MCF 10A (cell line): ENCODE measurements around the gene DOC2A. TPM values are rescaled to one million over a fixed set of nuclear protein-coding genes. Genes with fewer than 3 reads are reported as not detected.

Experiments used
- BruUV-seq: library from RNA; stranded (reverse); fragments of 400-500 nt; replicated peaks from 2 replicates; lab custom pipeline; 2021; lab: Mats Ljungman, UMichigan
- CTCF ChIA-PET: fragments of 300-600 bp; sonication (Branson Sonifier 250); formaldehyde crosslinking; extraction: SDS; loops from one replicate; lab custom pipeline; 2021; ENCODE audit warnings: antibody characterized with exemption, inconsistent platforms; lab: Yijun Ruan, JAX
- POLR2A ChIA-PET: fragments of 300-600, 350-650 bp; sonication (Branson Sonifier 250); formaldehyde crosslinking; extraction: SDS; loops from one replicate; lab custom pipeline; 2020; ENCODE audit warnings: antibody characterized with exemption, inconsistent platforms; lab: Yijun Ruan, JAX
- DNase-seq: peaks from one replicate; pipeline ENCODE4 v3.0.0-alpha.2; 2018; ENCODE audit not compliant: unreplicated experiment
- H3K27ac Mint-ChIP-seq: one replicate; pipeline ENCODE4 v1.8.0; 2022; ENCODE audit warnings: mild to moderate bottlenecking, low read depth, mixed read lengths; ENCODE audit not compliant: unreplicated experiment
- H3K27me3 Mint-ChIP-seq: one replicate; pipeline ENCODE4 v1.8.0; 2022; ENCODE audit warnings: mixed read lengths; ENCODE audit not compliant: insufficient read depth, unreplicated experiment
- H3K36me3 Mint-ChIP-seq: one replicate; pipeline ENCODE4 v1.8.0; 2022; ENCODE audit warnings: mild to moderate bottlenecking, moderate library complexity, mixed read lengths; ENCODE audit not compliant: insufficient read depth, unreplicated experiment
- H3K4me1 Mint-ChIP-seq: one replicate; pipeline ENCODE4 v1.8.0; 2022; ENCODE audit warnings: mixed read lengths; ENCODE audit not compliant: insufficient read depth, unreplicated experiment
- H3K4me3 Mint-ChIP-seq: one replicate; pipeline ENCODE4 v1.8.0; 2022; ENCODE audit warnings: mild to moderate bottlenecking, moderate library complexity, mixed read lengths; ENCODE audit not compliant: unreplicated experiment
- H3K9me3 Mint-ChIP-seq: one replicate; pipeline ENCODE4 v1.8.0; 2022; ENCODE audit warnings: mixed read lengths; ENCODE audit not compliant: unreplicated experiment
- intact Hi-C: fragments of 100-400 bp; cut with micrococcal nuclease; formaldehyde crosslinking; loops from 2 replicates; pipeline ENCODE4 v1.14.1; 2022
- total RNA-seq: library from RNA; stranded (reverse); gene quantifications from 2 replicates; pipeline ENCODE4 v1.2.3, GENCODE V29; 2022
- TF ChIP-seq, protein P1 (sequence below): fragments of 200-600 bp; IDR thresholded peaks from one replicate; pipeline ENCODE4 v1.8.0; 2022; ENCODE audit warnings: antibody characterized with exemption, mild to moderate bottlenecking; ENCODE audit not compliant: unreplicated experiment

Gene DOC2A
- total RNA-seq, 1 experiment from 2014 or later: 1.2 TPM

DNA sequence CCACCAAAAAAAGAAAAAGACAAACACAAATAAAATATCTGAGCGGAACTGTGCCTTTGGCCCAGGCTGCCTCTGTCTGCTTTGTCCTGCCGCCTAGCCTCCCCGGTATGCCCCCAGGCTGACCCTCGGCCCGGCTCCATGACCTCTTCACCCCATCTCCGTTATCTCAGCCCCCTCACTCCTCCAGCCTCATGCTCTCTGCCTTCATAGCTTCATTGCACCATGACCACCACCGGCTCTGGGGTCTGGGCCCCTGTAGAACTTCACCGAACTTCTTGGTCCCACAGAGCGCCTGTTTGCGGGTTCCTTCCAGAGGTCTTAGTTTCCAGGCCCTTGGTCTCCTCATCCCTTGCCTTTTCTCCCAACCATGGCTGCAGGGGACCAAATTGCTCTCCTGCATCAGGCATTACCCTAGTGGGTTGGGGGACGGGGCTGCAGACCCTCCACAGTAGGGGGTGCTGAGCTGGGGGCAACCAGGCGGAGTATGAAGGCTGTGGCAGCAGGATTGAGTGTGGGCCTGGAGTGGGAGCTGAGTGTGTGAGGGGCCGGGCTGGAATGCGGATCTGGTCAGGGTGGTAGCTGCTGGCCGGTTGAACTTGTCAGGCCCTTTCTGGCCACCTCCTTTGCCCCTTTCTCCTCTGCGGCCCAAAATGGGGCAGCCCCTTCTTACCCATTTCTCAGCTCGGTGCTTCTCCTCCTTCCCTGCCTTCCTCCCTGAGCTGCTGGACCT, 22.3 kb downstream of the DOC2A start:
- intact Hi-C loops: no loop called here
- Mint-ChIP-seq H3K36me3 (peaks cover 50% of the 10 kb centered on the region), H3K27ac (no peak overlapping the region), H3K4me1 (no peaks in the 10 kb centered on the region), H3K27me3 (no peaks in the 10 kb centered on the region), H3K9me3 (no peaks in the 10 kb centered on the region), H3K4me3 (no peak overlapping the region)
- no peak for DNase-seq
- BruUV-seq: no TSS peak
- CTCF ChIA-PET: interaction anchor here (0.6 to 1.4 kb wide), 3 partner anchors 13 to 26 kb away, joined by 3 to 4 read pairs (median 3); partner anchors contain the start of gene TMEM219
- TF ChIP-seq, protein P1, sequence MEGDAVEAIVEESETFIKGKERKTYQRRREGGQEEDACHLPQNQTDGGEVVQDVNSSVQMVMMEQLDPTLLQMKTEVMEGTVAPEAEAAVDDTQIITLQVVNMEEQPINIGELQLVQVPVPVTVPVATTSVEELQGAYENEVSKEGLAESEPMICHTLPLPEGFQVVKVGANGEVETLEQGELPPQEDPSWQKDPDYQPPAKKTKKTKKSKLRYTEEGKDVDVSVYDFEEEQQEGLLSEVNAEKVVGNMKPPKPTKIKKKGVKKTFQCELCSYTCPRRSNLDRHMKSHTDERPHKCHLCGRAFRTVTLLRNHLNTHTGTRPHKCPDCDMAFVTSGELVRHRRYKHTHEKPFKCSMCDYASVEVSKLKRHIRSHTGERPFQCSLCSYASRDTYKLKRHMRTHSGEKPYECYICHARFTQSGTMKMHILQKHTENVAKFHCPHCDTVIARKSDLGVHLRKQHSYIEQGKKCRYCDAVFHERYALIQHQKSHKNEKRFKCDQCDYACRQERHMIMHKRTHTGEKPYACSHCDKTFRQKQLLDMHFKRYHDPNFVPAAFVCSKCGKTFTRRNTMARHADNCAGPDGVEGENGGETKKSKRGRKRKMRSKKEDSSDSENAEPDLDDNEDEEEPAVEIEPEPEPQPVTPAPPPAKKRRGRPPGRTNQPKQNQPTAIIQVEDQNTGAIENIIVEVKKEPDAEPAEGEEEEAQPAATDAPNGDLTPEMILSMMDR: no peak
- POLR2A ChIA-PET: interaction anchor here (0.7 to 1.1 kb wide), 2 partner anchors 14 to 168 kb away, joined by 3 read pairs; no protein-coding TSS in a partner anchor

DNA sequence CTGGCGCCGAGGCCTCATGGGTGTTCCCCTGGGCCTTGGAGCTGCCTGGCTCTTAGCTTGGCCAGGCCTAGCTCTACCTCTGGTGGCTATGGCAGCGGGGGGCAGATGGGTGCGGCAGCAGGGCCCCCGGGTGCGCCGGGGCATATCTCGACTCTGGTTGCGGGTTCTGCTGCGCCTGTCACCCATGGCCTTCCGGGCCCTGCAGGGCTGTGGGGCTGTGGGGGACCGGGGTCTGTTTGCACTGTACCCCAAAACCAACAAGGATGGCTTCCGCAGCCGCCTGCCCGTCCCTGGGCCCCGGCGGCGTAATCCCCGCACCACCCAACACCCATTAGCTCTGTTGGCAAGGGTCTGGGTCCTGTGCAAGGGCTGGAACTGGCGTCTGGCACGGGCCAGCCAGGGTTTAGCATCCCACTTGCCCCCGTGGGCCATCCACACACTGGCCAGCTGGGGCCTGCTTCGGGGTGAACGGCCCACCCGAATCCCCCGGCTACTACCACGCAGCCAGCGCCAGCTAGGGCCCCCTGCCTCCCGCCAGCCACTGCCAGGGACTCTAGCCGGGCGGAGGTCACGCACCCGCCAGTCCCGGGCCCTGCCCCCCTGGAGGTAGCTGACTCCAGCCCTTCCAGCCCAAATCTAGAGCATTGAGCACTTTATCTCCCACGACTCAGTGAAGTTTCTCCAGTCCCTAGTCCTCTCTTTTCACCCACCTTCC, 23.3 kb downstream of the DOC2A start:
- Mint-ChIP-seq H3K4me3 (no peak overlapping the region), H3K27ac (no peak overlapping the region), H3K27me3 (no peaks in the 10 kb centered on the region), H3K4me1 (no peaks in the 10 kb centered on the region), H3K9me3 (no peaks in the 10 kb centered on the region), H3K36me3 (peaks cover 56% of the 10 kb centered on the region)
- ChIA-PET CTCF (interaction anchor here (1.0 to 1.4 kb wide), 2 partner anchors 12 to 25 kb away, joined by 3 to 4 read pairs; partner anchors contain the start of gene TMEM219), POLR2A (interaction anchor here (0.7 kb wide), 1 partner anchor 167 kb away, joined by 3 read pairs; no protein-coding TSS in a partner anchor)
- no TSS peak for BruUV-seq
- TF ChIP-seq, protein P1: no peak
- DNase-seq: no peak
- intact Hi-C loops: no loop called here

DNA sequence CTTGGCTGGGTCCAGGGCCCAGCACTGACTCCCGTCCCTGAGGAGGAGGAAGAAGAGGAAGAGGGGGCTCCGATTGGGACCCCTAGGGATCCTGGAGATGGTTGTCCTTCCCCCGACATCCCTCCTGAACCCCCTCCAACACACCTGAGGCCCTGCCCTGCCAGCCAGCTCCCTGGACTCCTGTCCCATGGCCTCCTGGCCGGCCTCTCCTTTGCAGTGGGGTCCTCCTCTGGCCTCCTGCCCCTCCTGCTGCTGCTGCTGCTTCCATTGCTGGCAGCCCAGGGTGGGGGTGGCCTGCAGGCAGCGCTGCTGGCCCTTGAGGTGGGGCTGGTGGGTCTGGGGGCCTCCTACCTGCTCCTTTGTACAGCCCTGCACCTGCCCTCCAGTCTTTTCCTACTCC, 23.9 kb downstream of the DOC2A start:
- ChIA-PET CTCF (no interaction called here), POLR2A (no interaction called here)
- no peak for DNase-seq
- Mint-ChIP-seq H3K4me3 (no peak overlapping the region), H3K27me3 (no peaks in the 10 kb centered on the region), H3K4me1 (no peaks in the 10 kb centered on the region), H3K36me3 (peaks cover 60% of the 10 kb centered on the region), H3K9me3 (no peaks in the 10 kb centered on the region), H3K27ac (no peak overlapping the region)
- no TSS peak for BruUV-seq
- intact Hi-C loops: no loop called here
- TF ChIP-seq, protein P1: no peak

DNA sequence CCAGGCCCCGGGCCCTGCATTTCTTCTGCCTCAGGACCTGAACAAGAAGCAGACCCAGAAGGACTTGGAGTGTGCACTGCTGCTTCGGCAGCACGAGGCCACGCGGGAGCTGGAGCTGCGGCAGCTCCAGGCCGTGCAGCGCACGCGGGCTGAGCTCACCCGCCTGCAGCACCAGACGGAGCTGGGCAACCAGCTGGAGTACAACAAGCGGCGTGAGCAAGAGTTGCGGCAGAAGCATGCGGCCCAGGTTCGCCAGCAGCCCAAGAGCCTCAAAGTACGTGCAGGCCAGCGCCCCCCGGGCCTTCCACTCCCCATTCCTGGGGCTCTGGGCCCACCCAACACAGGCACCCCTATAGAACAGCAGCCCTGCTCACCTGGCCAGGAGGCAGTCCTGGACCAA, 24.6 kb downstream of the DOC2A start:
- BruUV-seq: no TSS peak
- DNase-seq: no peak
- TF ChIP-seq, protein P1: no peak
- H3K36me3 Mint-ChIP-seq: peaks cover 67% of the 10 kb centered on the region
- ChIA-PET POLR2A (interaction anchor here (1.2 to 3.3 kb wide), 2 partner anchors 8 to 11 kb away, joined by 9 to 20 read pairs; partner anchors contain the start of genes HIRIP3 and TAOK2), CTCF (no interaction called here)
- H3K4me1 Mint-ChIP-seq: no peaks in the 10 kb centered on the region
- no peaks in the 10 kb centered on the region for H3K9me3 Mint-ChIP-seq
- H3K27ac Mint-ChIP-seq: no peak overlapping the region
- no peak overlapping the region for H3K4me3 Mint-ChIP-seq
- intact Hi-C loops: no loop called here
- no peaks in the 10 kb centered on the region for H3K27me3 Mint-ChIP-seq
